Mucosa of descending colon (tissue), 3 donors: ENCODE results near the gene TP63. TPM values are rescaled to one million over a fixed set of nuclear protein-coding genes. Genes with fewer than 3 reads are reported as not detected.

Source experiments
- ATAC-seq: fragments of 200-7000 bp; cut with Tn5 transposase; one replicate; pipeline ENCODE4 v1.9.1; 2020; ENCODE audit warnings: mild to moderate bottlenecking, moderate library complexity
- DNase-seq, 3 donors: peaks; one replicate each; pipeline ENCODE4 v3.0.0-alpha.2; 2020
- H3K36me3 ChIP-seq: fragments of 200-600 bp; one replicate; pipeline ENCODE4 v1.8.0; 2021; ENCODE audit warnings: low read depth, mild to moderate bottlenecking
- H3K4me1 ChIP-seq: fragments of 200-600 bp; one replicate; pipeline ENCODE4 v1.8.0; 2021; ENCODE audit warnings: low read depth, mild to moderate bottlenecking
- H3K4me3 ChIP-seq: fragments of 200-600 bp; one replicate; pipeline ENCODE4 v1.8.0; 2021; ENCODE audit warnings: mild to moderate bottlenecking
- H3K9me3 ChIP-seq: fragments of 200-600 bp; one replicate; pipeline ENCODE4 v1.8.0; 2021; ENCODE audit warnings: mild to moderate bottlenecking
- intact Hi-C, 2 donors: fragments of 100-400 bp; cut with DNase I in 1 of 2; cut with micrococcal nuclease in 1 of 2; formaldehyde crosslinking; loops; one replicate each; pipeline versions ENCODE4 v1.11.0 to v1.11.1; 2022; cut with DNase I, micrococcal nuclease
- total RNA-seq, 3 donors: library from RNA; stranded (reverse); fragmentation: NEBNext Ultra II Directional in 2 of 3; extraction: Animal tissue kit (Norgen Biotek cat#: 25700) in 2 of 3; gene quantifications; one replicate each; pipeline versions ENCODE4 v1.2.1 to v1.2.4, GENCODE V29; 2021 to 2023
- TF ChIP-seq, protein P1 (sequence below): fragments of 200-600 bp; IDR thresholded peaks from one replicate; pipeline ENCODE4 v1.8.0; 2022; ENCODE audit warnings: antibody characterized with exemption, mild to moderate bottlenecking
- donor health status: DM: no; HTN: no; CAD: no; lungs with moderate emphysema.
- donor health status: DM: no; HTN: no; CAD: no.
- donor health status: DM: no; HTN: yes; CAD: no.

TP63 gene
- total RNA-seq, 3 donors from 2014 or later, result 0.31 to 0.57 TPM; not detected in 1

DNA sequence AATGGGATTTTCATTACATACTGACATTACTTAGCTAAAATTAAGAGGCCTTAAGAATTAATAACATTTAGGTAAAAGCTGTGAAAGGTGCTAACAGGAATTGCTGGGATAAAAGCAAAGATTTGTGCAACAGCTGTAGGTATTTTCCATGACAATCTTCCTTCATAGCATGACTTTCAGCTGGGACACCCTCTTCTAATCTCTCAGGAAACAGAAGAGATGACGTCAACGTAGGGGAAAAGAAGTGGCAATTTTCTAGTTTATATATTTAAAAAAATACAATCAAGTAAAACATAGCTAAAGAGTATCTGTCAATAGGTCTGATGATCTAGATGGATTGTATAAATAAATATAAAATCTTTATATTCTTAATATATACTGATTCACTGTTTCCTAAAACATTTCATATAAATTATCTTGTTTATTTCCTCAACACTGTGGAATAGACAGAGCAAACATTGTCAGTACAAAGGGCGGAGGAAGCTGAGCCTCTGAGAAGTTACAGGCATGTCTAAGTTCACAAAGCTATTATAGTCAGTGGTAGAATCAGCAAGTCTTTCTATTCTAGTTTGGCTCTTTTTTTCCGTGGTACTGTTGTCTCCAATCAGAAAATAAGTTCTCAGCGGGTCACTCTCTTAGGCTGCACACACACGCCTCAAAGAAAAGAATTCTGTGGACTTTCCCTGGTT is 272.5 kb downstream of the TP63 start:
- peak; percentile 92 for ATAC-seq
- Histone ChIP-seq H3K36me3 (no peaks in the 10 kb centered on the region), H3K4me1 (no peaks in the 10 kb centered on the region), H3K9me3 (no peaks in the 10 kb centered on the region), H3K4me3 (no peak overlapping the region)
- intact Hi-C loops, result no loop called here
- TF ChIP-seq, protein P1, sequence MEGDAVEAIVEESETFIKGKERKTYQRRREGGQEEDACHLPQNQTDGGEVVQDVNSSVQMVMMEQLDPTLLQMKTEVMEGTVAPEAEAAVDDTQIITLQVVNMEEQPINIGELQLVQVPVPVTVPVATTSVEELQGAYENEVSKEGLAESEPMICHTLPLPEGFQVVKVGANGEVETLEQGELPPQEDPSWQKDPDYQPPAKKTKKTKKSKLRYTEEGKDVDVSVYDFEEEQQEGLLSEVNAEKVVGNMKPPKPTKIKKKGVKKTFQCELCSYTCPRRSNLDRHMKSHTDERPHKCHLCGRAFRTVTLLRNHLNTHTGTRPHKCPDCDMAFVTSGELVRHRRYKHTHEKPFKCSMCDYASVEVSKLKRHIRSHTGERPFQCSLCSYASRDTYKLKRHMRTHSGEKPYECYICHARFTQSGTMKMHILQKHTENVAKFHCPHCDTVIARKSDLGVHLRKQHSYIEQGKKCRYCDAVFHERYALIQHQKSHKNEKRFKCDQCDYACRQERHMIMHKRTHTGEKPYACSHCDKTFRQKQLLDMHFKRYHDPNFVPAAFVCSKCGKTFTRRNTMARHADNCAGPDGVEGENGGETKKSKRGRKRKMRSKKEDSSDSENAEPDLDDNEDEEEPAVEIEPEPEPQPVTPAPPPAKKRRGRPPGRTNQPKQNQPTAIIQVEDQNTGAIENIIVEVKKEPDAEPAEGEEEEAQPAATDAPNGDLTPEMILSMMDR, result no peak
- DNase-seq, result peak in 1 of 3 donors; percentile 61

- no peaks in the 10 kb centered on the region for H3K9me3 ChIP-seq
- no peaks in the 10 kb centered on the region for H3K4me1 ChIP-seq
- ATAC-seq, result no peak
- H3K4me3 ChIP-seq, result no peak overlapping the region
- no peaks in the 10 kb centered on the region for H3K36me3 ChIP-seq
- TF ChIP-seq, protein P1, result no peak
- intact Hi-C loops, result no loop called here
- DNase-seq, result no peak
These were observed 276.6 kb downstream of the TP63 start for GRCh38 chr3:189907803-189908202.

GRCh38 chr3:189908646-189909045 is 277.5 kb downstream of the TP63 start:
- TF ChIP-seq, protein P1, result no peak
- DNase-seq (no peak), ATAC-seq (no peak)
- H3K36me3 ChIP-seq, result no peaks in the 10 kb centered on the region
- H3K4me1 ChIP-seq, result no peaks in the 10 kb centered on the region
- H3K9me3 ChIP-seq, result no peaks in the 10 kb centered on the region
- H3K4me3 ChIP-seq, result no peak overlapping the region
- intact Hi-C loops, result no loop called here

DNA sequence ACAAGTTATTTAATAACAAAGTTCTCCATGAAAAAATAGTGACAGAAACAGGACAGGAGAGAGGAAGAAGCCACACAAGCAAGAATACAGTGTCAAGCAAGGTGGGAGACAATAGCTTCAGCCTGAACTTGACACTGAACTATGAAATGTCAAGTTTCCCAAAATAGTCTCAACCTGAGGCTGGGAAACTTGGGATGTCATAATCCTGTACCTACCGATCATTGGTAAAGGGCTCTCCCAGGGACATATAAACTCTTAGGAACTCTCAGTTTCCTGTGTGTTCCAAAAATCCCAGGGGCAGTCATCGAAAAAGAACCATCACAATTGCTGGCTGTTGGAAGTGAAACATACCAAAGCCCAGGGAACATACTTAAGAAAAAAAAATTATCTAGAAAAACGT is 277.9 kb downstream of the TP63 start:
- TF ChIP-seq, protein P1, result no peak
- ATAC-seq, result no peak
- H3K4me1 ChIP-seq, result no peaks in the 10 kb centered on the region
- intact Hi-C loops, result no loop called here
- no peaks in the 10 kb centered on the region for H3K36me3 ChIP-seq
- no peaks in the 10 kb centered on the region for H3K9me3 ChIP-seq
- no peak overlapping the region for H3K4me3 ChIP-seq
- DNase-seq, result no peak

DNA sequence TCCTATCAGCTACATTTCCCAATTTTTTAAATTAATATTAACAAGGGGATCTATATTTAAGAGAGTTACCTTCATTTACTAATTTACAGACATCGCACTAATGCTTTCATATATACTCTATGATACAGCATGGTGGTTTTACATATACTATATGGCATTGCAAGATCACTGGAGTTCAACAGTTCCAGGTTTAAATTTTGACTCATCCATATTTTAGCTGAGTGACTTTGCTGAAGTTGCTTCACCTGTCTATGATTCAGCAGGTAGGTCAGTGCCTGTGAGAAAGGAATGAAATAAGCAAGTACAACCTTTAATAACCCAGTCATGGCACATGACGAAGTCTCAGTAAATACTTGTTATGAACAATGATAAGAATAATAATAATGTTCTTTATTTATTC is 278.4 kb downstream of the TP63 start:
- TF ChIP-seq, protein P1, result no peak
- Histone ChIP-seq H3K4me1 (no peaks in the 10 kb centered on the region), H3K9me3 (no peaks in the 10 kb centered on the region), H3K4me3 (no peak overlapping the region), H3K36me3 (no peaks in the 10 kb centered on the region)
- DNase-seq (no peak), ATAC-seq (no peak)
- intact Hi-C loops, result no loop called here

DNA sequence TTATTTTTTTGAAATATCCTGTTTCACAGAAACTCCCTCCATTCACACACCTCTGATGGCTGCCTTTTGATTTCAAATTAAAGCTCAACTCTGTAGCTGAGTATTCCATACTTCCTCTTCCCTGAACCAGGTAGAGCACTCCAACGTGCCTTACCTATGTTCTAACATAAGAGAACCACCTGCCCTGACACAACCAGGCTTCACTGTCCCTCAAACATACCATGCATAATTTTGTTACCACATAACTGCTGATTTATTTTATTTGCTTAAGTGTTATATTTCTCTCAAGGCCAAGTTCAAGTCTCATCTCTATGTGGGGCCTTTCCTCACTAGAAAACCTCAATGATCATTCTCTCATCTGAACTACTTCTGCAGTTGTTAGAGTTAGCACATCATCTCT is 279.8 kb downstream of the TP63 start:
- H3K36me3 ChIP-seq, result no peaks in the 10 kb centered on the region
- no peak for DNase-seq
- no peaks in the 10 kb centered on the region for H3K9me3 ChIP-seq
- no peak overlapping the region for H3K4me3 ChIP-seq
- TF ChIP-seq, protein P1, result no peak
- no peaks in the 10 kb centered on the region for H3K4me1 ChIP-seq
- intact Hi-C loops, result no loop called here
- no peak for ATAC-seq
